Esophagus muscularis mucosa (tissue), 4 donors: ENCODE measurements around the gene SORCS2. TPM values are rescaled to one million over a fixed set of nuclear protein-coding genes. Genes with fewer than 3 reads are reported as not detected.

Experiments
- DNase-seq: peaks from one replicate; pipeline ENCODE4 v3.0.0-alpha.2; 2017; ENCODE audit errors: extremely low spot score
- H3K27ac ChIP-seq, 4 donors: fragments of 200-600 bp; sonication (generic); replicated peaks in 1 of 4; 1 replicate in 3 of 4; 2 replicates in 1 of 4; pipeline ENCODE4 v1.5.1; 2016 to 2019; ENCODE audit warnings: mild to moderate bottlenecking in 1 of 4
- H3K27me3 ChIP-seq, 4 donors: fragments of 200-600 bp; sonication (generic); one replicate each; pipeline versions ENCODE4 v1.5.1 to v1.6.0; 2016 to 2019
- H3K36me3 ChIP-seq, 4 donors: fragments of 200-600 bp; sonication (generic); one replicate each; pipeline ENCODE4 v1.5.1; 2016 to 2019
- H3K4me1 ChIP-seq, 4 donors: fragments of 200-600 bp; sonication (generic); one replicate each; pipeline ENCODE4 v1.5.1; 2016 to 2019
- H3K4me3 ChIP-seq, 4 donors: fragments of 200-600 bp; sonication (generic); 1 replicate in 2 of 4; 2 replicates in 2 of 4; pipeline ENCODE4 v1.5.1; 2016 to 2019; ENCODE audit warnings: mild to moderate bottlenecking in 4 of 4, moderate library complexity in 1 of 4
- H3K9me3 ChIP-seq, 4 donors: fragments of 200-600 bp; sonication (generic); 1 replicate in 3 of 4; 2 replicates in 1 of 4; pipeline ENCODE4 v1.5.1; 2016 to 2019
- CTCF ChIP-seq, 3 experiments: fragments of 200-600 bp in 2 of 3; fragments of 450-650 bp in 1 of 3; sonication (generic) in 2 of 3; IDR thresholded peaks; one replicate each; pipeline ENCODE4 v1.5.1; 2017 to 2019; ENCODE audit warnings: antibody characterized with exemption in 3 of 3, mild to moderate bottlenecking in 2 of 3, moderate library complexity in 1 of 3
- EP300 ChIP-seq: sonication (generic); formaldehyde crosslinking; IDR thresholded peaks from one replicate; pipeline ENCODE4 v1.6.1; 2017; ENCODE audit warnings: antibody characterized with exemption
- POLR2A ChIP-seq: fragments of 450-650 bp; IDR thresholded peaks from one replicate; pipeline ENCODE4 v1.6.1; 2017; ENCODE audit warnings: antibody characterized with exemption, moderate library complexity, mild to moderate bottlenecking, low read depth
- POLR2AphosphoS5 ChIP-seq, 2 donors: sonication (generic); formaldehyde crosslinking; IDR thresholded peaks; one replicate each; pipeline ENCODE4 v1.6.1; 2017; ENCODE audit warnings: antibody characterized with exemption in 2 of 2
- WGBS: methylation state at CpG from one replicate; pipeline ENCODE4 v1.1.5; 2018; 5-methylcytosine and 5-hydroxymethylcytosine counted together
- intact Hi-C: fragments of 100-400 bp; cut with DNase I; formaldehyde crosslinking; loops from one replicate; pipeline ENCODE4 v1.15.1; 2023
- total RNA-seq, 4 donors: library from RNA; depleted of rRNA; stranded (reverse); fragments of >200 nt; gene quantifications; one replicate each; pipeline versions ENCODE4 v1.1.0 to v1.2.1, GENCODE V29; 2016

The SORCS2 gene
- total RNA-seq, 4 donors from 2014 or later = 3.3 to 10.1 (median 4.3) TPM

GRCh38 chr4:7620814-7621176, 428.5 kb downstream of the SORCS2 start:
- Histone ChIP-seq H3K9me3 (no peaks in the 10 kb centered on the region), H3K4me3 (no peak overlapping the region), H3K27me3 (no peaks in the 10 kb centered on the region), H3K27ac (no peak overlapping the region), H3K4me1 (peaks cover 0 to 8% (median 0%) of the 10 kb centered on the region in 4 donors), H3K36me3 (no peaks in the 10 kb centered on the region)
- intact Hi-C loops = no loop called here
- no peak for DNase-seq
- TF ChIP-seq POLR2AphosphoS5 (IDR thresholded peaks at IDR 0.05) = no peak
- TF ChIP-seq POLR2A = no peak
- TF ChIP-seq EP300 = no peak
- no peak for TF ChIP-seq CTCF (IDR thresholded peaks at IDR 0.05)
- 88% methylated on average over 6 of the region's 10 CpGs for WGBS

- Histone ChIP-seq H3K4me1 (peaks cover 0 to 8% (median 0%) of the 10 kb centered on the region in 4 donors), H3K4me3 (no peak overlapping the region), H3K9me3 (no peaks in the 10 kb centered on the region), H3K27ac (no peak overlapping the region), H3K27me3 (no peaks in the 10 kb centered on the region), H3K36me3 (no peaks in the 10 kb centered on the region)
- DNase-seq = no peak
- TF ChIP-seq POLR2A = no peak
- no peak for TF ChIP-seq EP300
- WGBS = 87% methylated on average over 5 of the region's 11 CpGs
- intact Hi-C loops = no loop called here
Observed at GRCh38 chr4:7621252-7622035, 429.1 kb downstream of the SORCS2 start.

- no peak for DNase-seq
- Histone ChIP-seq H3K4me3 (no peak overlapping the region), H3K4me1 (peaks cover 0 to 8% (median 0%) of the 10 kb centered on the region in 4 donors), H3K9me3 (no peaks in the 10 kb centered on the region), H3K36me3 (no peaks in the 10 kb centered on the region), H3K27ac (no peak overlapping the region), H3K27me3 (no peaks in the 10 kb centered on the region)
- TF ChIP-seq CTCF (IDR thresholded peaks at IDR 0.05) (no peak), EP300 (no peak), POLR2AphosphoS5 (IDR thresholded peaks at IDR 0.05) (no peak), POLR2A (no peak)
- intact Hi-C loops = no loop called here
- WGBS = 85% methylated on average over 4 of the region's 9 CpGs
Observed at GRCh38 chr4:7622371-7622770, 430.0 kb downstream of the SORCS2 start.

- 94% methylated on average over 13 of the region's 13 CpGs for WGBS
- no peaks in the 10 kb centered on the region for H3K27me3 ChIP-seq
- intact Hi-C loops = no loop called here
- H3K4me3 ChIP-seq = no peak overlapping the region
- TF ChIP-seq EP300 (no peak), CTCF (IDR thresholded peaks at IDR 0.05) (no peak), POLR2AphosphoS5 (IDR thresholded peaks at IDR 0.05) (no peak)
- H3K36me3 ChIP-seq = no peaks in the 10 kb centered on the region
- H3K4me1 ChIP-seq = peaks cover 0 to 8% (median 0%) of the 10 kb centered on the region in 4 donors
- H3K27ac ChIP-seq = no peak overlapping the region
- no peaks in the 10 kb centered on the region for H3K9me3 ChIP-seq
- DNase-seq = no peak
Observed at GRCh38 chr4:7623468-7623867, 431.1 kb downstream of the SORCS2 start.

- Histone ChIP-seq H3K4me1 (peaks cover 0 to 8% (median 0%) of the 10 kb centered on the region in 4 donors), H3K4me3 (no peak overlapping the region), H3K9me3 (no peaks in the 10 kb centered on the region), H3K27me3 (no peaks in the 10 kb centered on the region), H3K27ac (no peak overlapping the region), H3K36me3 (no peaks in the 10 kb centered on the region)
- TF ChIP-seq POLR2A (no peak), EP300 (no peak), CTCF (IDR thresholded peaks at IDR 0.05) (no peak), POLR2AphosphoS5 (IDR thresholded peaks at IDR 0.05) (no peak)
- 79% methylated on average over 11 of the region's 11 CpGs for WGBS
- DNase-seq = no peak
- intact Hi-C loops = no loop called here
Observed at GRCh38 chr4:7624396-7624980, 432.1 kb downstream of the SORCS2 start.
